Activated CD8-positive, alpha-beta T cell treated with anti-CD3 and anti-CD28 coated beads for 36 hours (primary cell): ENCODE measurements around the gene SNX27. TPM values are rescaled to one million over a fixed set of nuclear protein-coding genes. Genes with fewer than 3 reads are reported as not detected.
"Not testable (repeated sequence)": the region's sequence is repeated elsewhere in the genome, so short reads cannot be mapped to it uniquely, and the experiment has no call there.

Experiments used
- ATAC-seq: fragments of 200-7000 bp; cut with Tn5 transposase; one replicate; pipeline ENCODE4 v1.10.0; 2021; ENCODE audit warnings: mild to moderate bottlenecking, moderate library complexity
- CTCF ChIA-PET: fragments of 350-600 bp; sonication (Branson Sonifier 250); formaldehyde crosslinking; loops from one replicate; lab custom pipeline; 2021; ENCODE audit warnings: antibody characterized with exemption; lab: Charles Lee
- POLR2A ChIA-PET: fragments of 350-600 bp; sonication (Branson Sonifier 250); formaldehyde crosslinking; loops from one replicate; lab custom pipeline; 2021; ENCODE audit warnings: antibody characterized with exemption; lab: Charles Lee
- DNase-seq: peaks from one replicate; pipeline ENCODE4 v3.0.0-alpha.2; 2020
- H3K27ac Mint-ChIP-seq: one replicate; pipeline ENCODE4 v1.8.0; 2021; ENCODE audit warnings: mild to moderate bottlenecking, mixed read lengths
- H3K27me3 Mint-ChIP-seq: one replicate; pipeline ENCODE4 v1.8.0; 2021; ENCODE audit warnings: mixed read lengths
- H3K36me3 Mint-ChIP-seq: one replicate; pipeline ENCODE4 v1.8.0; 2021; ENCODE audit warnings: low read depth, mixed read lengths
- H3K4me1 Mint-ChIP-seq: one replicate; pipeline ENCODE4 v1.8.0; 2021; ENCODE audit warnings: low read depth, mixed read lengths
- H3K4me3 Mint-ChIP-seq: one replicate; pipeline ENCODE4 v1.8.0; 2021; ENCODE audit warnings: mild to moderate bottlenecking, moderate library complexity, mixed read lengths
- H3K9me3 Mint-ChIP-seq: one replicate; pipeline ENCODE4 v1.8.0; 2021; ENCODE audit warnings: mixed read lengths
- CTCF ChIP-seq: fragments of 200-600 bp; IDR thresholded peaks from one replicate; pipeline ENCODE4 v1.8.0; 2022; ENCODE audit warnings: antibody characterized with exemption, mild to moderate bottlenecking
- intact Hi-C: fragments of 100-400 bp; cut with micrococcal nuclease; formaldehyde crosslinking; loops from one replicate; pipeline ENCODE4 v1.10.0; 2022
- total RNA-seq, 2 experiments: library from RNA; stranded (reverse); gene quantifications; one replicate each; pipeline ENCODE4 v1.2.3, GENCODE V29; 2021

SNX27 gene
- total RNA-seq, 2 experiments from 2014 or later: 27.2 to 29.5 TPM

GRCh38 chr1:151596166-151596953 is 15.5 kb upstream of the SNX27 start:
- POLR2A ChIA-PET: interaction anchor here (1.4 kb wide), 1 partner anchor 15 kb away, joined by 5 read pairs; the partner anchor contains the start of gene SNX27
- ATAC-seq: no peak
- H3K4me1 Mint-ChIP-seq: peaks cover 6% of the 10 kb centered on the region
- H3K4me3 Mint-ChIP-seq: no peak overlapping the region
- DNase-seq: no peak
- H3K27me3 Mint-ChIP-seq: peaks cover 5% of the 10 kb centered on the region
- TF ChIP-seq CTCF: no peak
- no peak overlapping the region for H3K27ac Mint-ChIP-seq
- H3K36me3 Mint-ChIP-seq: no peaks in the 10 kb centered on the region
- no peaks in the 10 kb centered on the region for H3K9me3 Mint-ChIP-seq
- CTCF ChIA-PET: interaction anchor here (1.0 to 4.6 kb wide), 6 partner anchors 8 to 240 kb away, joined by 3 to 33 read pairs (median 7); no protein-coding TSS in a partner anchor
- intact Hi-C loops: loop anchor here (10.0 kb wide), 1 partner anchor 238 kb away; the partner anchor contains the start of genes C2CD4D and RORC

DNA sequence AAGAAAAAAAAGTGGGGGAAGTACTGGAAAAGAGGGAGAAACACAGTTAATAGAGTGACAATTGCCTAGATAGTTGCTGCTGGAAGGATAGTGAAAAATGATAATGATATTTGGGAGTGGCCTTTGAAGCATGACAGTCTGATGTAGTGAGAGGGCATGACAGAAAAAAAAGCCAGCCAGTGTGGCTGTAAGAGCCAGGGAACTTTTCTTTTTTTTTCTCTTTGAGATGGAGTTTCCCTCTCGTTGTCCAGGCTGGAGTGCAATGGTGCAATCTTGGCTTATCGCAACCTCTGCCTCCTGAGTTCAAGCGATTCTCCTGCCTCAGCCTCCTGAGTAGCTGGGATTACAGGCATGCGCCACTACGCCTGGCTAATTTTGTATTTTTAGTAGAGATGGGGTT is 9.3 kb upstream of the SNX27 start:
- ATAC-seq, H3K4me3 Mint-ChIP-seq, H3K36me3 Mint-ChIP-seq, H3K4me1 Mint-ChIP-seq, DNase-seq, POLR2A ChIA-PET, H3K9me3 Mint-ChIP-seq, intact Hi-C loops, H3K27ac Mint-ChIP-seq, H3K27me3 Mint-ChIP-seq: not testable (repeated sequence)
- CTCF ChIA-PET: interaction anchor here (4.4 kb wide), 1 partner anchor 8 kb away, joined by 26 read pairs; no protein-coding TSS in a partner anchor

DNA sequence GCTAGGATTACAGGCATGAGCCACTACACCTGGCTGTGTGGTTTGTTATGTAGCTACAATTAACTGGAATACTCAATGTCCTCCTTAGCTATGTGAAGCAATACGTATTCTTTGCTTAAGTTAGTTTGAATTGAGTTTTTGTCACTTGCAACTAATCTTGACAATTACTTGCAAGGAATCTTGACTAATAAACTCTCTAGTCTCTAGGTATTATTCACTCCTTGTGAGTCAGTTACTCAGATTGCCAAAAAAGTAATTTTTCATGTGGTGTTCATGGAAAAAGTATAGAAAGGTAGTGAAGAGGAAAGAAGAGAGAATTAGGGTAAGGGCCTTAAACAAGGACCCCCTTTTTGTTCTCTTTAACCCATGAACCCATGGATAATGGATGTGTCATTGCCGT is 7.6 kb upstream of the SNX27 start:
- no peak for TF ChIP-seq CTCF
- CTCF ChIA-PET: interaction anchor here (1.3 to 4.4 kb wide), 3 partner anchors 10 to 131 kb away, joined by 3 to 26 read pairs (median 5); no protein-coding TSS in a partner anchor
- Mint-ChIP-seq H3K4me3 (no peak overlapping the region), H3K27ac (no peak overlapping the region), H3K4me1 (peaks cover 3% of the 10 kb centered on the region), H3K9me3 (no peaks in the 10 kb centered on the region), H3K36me3 (no peaks in the 10 kb centered on the region), H3K27me3 (peaks cover 8% of the 10 kb centered on the region)
- DNase-seq: no peak
- POLR2A ChIA-PET: no interaction called here
- no peak for ATAC-seq
- intact Hi-C loops: no loop called here

DNA sequence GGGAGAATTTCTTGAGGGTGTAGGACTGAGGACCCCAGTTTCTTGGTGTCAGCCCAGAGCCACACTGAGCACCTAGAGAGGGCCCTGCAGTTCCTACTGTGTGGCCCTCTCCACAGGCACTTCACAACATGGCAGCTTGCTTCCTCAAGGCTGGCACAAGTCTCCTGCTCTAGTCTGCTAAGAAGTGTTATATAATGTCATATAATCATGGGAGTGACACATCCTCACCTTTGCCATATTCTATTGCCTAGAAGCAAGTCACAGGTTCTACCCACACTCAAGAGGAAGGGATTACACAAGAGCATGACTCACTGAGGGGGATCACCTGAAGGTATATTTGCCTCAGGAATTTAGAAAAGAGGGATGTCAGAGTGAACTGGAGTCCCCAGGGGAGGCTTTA is 5.5 kb upstream of the SNX27 start:
- Mint-ChIP-seq H3K36me3 (no peaks in the 10 kb centered on the region), H3K4me1 (peaks cover 5% of the 10 kb centered on the region), H3K4me3 (no peak overlapping the region), H3K9me3 (no peaks in the 10 kb centered on the region), H3K27ac (no peak overlapping the region), H3K27me3 (peaks cover 8% of the 10 kb centered on the region)
- ChIA-PET CTCF (interaction anchor here (0.9 to 4.4 kb wide), 2 partner anchors 12 kb away, joined by 3 to 26 read pairs; no protein-coding TSS in a partner anchor), POLR2A (interaction anchor here (1.1 kb wide), 1 partner anchor 295 kb away, joined by 3 read pairs; no protein-coding TSS in a partner anchor)
- intact Hi-C loops: no loop called here
- DNase-seq (peak; percentile 8), ATAC-seq (peak; percentile 67)
- no peak for TF ChIP-seq CTCF

- peaks cover 8% of the 10 kb centered on the region for H3K27me3 Mint-ChIP-seq
- no peaks in the 10 kb centered on the region for H3K36me3 Mint-ChIP-seq
- ChIA-PET CTCF (interaction anchor here (0.9 kb wide), 1 partner anchor 13 kb away, joined by 3 read pairs; no protein-coding TSS in a partner anchor), POLR2A (no interaction called here)
- H3K27ac Mint-ChIP-seq: no peak overlapping the region
- no peaks in the 10 kb centered on the region for H3K9me3 Mint-ChIP-seq
- no peak for DNase-seq
- peaks cover 9% of the 10 kb centered on the region for H3K4me1 Mint-ChIP-seq
- intact Hi-C loops: no loop called here
- no peak for TF ChIP-seq CTCF
- no peak for ATAC-seq
- no peak overlapping the region for H3K4me3 Mint-ChIP-seq
These were observed 5.0 kb upstream of the SNX27 start for GRCh38 chr1:151606857-151607256.
